OCI-LY7 (cell line): ENCODE measurements around the gene CCNC. TPM values are rescaled to one million over a fixed set of nuclear protein-coding genes. Genes with fewer than 3 reads are reported as not detected.

Experiments used
- BruUV-seq: library from RNA; stranded (reverse); fragments of 400-500 nt; replicated peaks from 2 replicates; lab custom pipeline; 2021; lab: Mats Ljungman, UMichigan
- CTCF ChIA-PET: fragments of 300-600 bp; sonication (Branson Sonifier 250); formaldehyde crosslinking; loops from one replicate; lab custom pipeline; 2022; ENCODE audit warnings: antibody characterized with exemption; ENCODE audit not compliant: unreplicated experiment; lab: Charles Lee
- POLR2A ChIA-PET: fragments of 300-600 bp; sonication (Branson Sonifier 250); formaldehyde crosslinking; loops from one replicate; lab custom pipeline; 2022; ENCODE audit warnings: antibody characterized with exemption; lab: Charles Lee
- DNase-seq: peaks from one replicate; pipeline ENCODE4 v3.0.0-alpha.2; 2015; ENCODE audit warnings: low spot score
- H2AFZ ChIP-seq: fragments of 200-600 bp; sonication (generic), shearing (Covaris generic); 2 replicates; pipeline ENCODE4 v1.6.1; 2014; ENCODE audit warnings: mild to moderate bottlenecking, antibody characterized with exemption, low read length, moderate library complexity
- H3K27ac ChIP-seq: fragments of 200-600 bp; sonication (generic); 2 replicates; pipeline ENCODE4 v1.5.1; 2014; ENCODE audit warnings: mixed run types, low read depth, mild to moderate bottlenecking, moderate library complexity, low read length, inconsistent platforms; ENCODE audit not compliant: poor library complexity, severe bottlenecking
- H3K36me3 ChIP-seq: fragments of 200-600 bp; sonication (generic); 2 replicates; pipeline ENCODE4 v1.6.1; 2014; ENCODE audit warnings: mild to moderate bottlenecking, antibody characterized with exemption, low read length, moderate library complexity, mixed read lengths; ENCODE audit not compliant: insufficient read depth
- H3K4me1 ChIP-seq: fragments of 200-600 bp; sonication (generic); 2 replicates; pipeline ENCODE4 v1.5.1; 2014; ENCODE audit warnings: mild to moderate bottlenecking, low read length; ENCODE audit not compliant: insufficient read depth, poor library complexity, severe bottlenecking
- H3K4me2 ChIP-seq: fragments of 200-600 bp; sonication (generic); 2 replicates; pipeline ENCODE4 v1.6.1; 2014; ENCODE audit warnings: mild to moderate bottlenecking, low read length
- H3K4me3 ChIP-seq: fragments of 200-600 bp; sonication (generic); 2 replicates; pipeline ENCODE4 v1.5.1; 2014; ENCODE audit warnings: mild to moderate bottlenecking, low read depth, low read length; ENCODE audit not compliant: poor library complexity, severe bottlenecking
- H3K79me2 ChIP-seq: fragments of 200-600 bp; sonication (generic); 2 replicates; pipeline ENCODE4 v1.6.1; 2016; ENCODE audit warnings: low read depth, mild to moderate bottlenecking, low read length, moderate library complexity, mixed read lengths; ENCODE audit not compliant: insufficient read depth
- H3K9me2 ChIP-seq: fragments of 200-600 bp; sonication (generic); 2 replicates; pipeline ENCODE4 v1.6.1; 2016; ENCODE audit warnings: mild to moderate bottlenecking, low read length, mixed read lengths; ENCODE audit not compliant: insufficient read depth
- H3K9me3 ChIP-seq: fragments of 200-600 bp; sonication (generic); 2 replicates; pipeline ENCODE4 v1.6.1; 2014; ENCODE audit warnings: mild to moderate bottlenecking, mixed run types, low read length, mixed read lengths
- H4K20me1 ChIP-seq: fragments of 200-600 bp; sonication (generic); 2 replicates; pipeline ENCODE4 v1.6.1; 2014; ENCODE audit warnings: mild to moderate bottlenecking, antibody characterized with exemption, low read length, moderate library complexity, mixed read lengths; ENCODE audit not compliant: insufficient read depth
- EZH2phosphoT487 ChIP-seq: fragments of 200-600 bp; sonication (generic); IDR thresholded peaks from 2 replicates; pipeline ENCODE4 v1.6.1; 2018; ENCODE audit warnings: low read depth, borderline replicate concordance, mild to moderate bottlenecking, mixed run types, antibody characterized with exemption, low read length, moderate library complexity, mixed read lengths
- intact Hi-C: fragments of 100-400 bp; cut with micrococcal nuclease; formaldehyde crosslinking; loops from one replicate; pipeline ENCODE4 v1.10.0; 2022; ENCODE audit not compliant: unreplicated experiment
- total RNA-seq, 2 experiments: library from RNA; depleted of rRNA in 1 of 2; stranded (reverse); fragments of >200 nt in 1 of 2; shearing (Covaris generic) in 1 of 2; gene quantifications; 2 replicates each; pipeline ENCODE4 v1.2.3, GENCODE V29; 2014 to 2022
- TF ChIP-seq, protein P1 (sequence below): fragments of 200-600 bp; sonication (generic); conservative IDR thresholded peaks from 2 replicates; pipeline ENCODE4 v1.5.1; 2014; ENCODE audit warnings: mild to moderate bottlenecking, antibody characterized with exemption, low read length, moderate library complexity, mixed read lengths

CCNC gene
- total RNA-seq, 2 experiments from 2014 or later: 58.4 to 91.9 TPM

DNA sequence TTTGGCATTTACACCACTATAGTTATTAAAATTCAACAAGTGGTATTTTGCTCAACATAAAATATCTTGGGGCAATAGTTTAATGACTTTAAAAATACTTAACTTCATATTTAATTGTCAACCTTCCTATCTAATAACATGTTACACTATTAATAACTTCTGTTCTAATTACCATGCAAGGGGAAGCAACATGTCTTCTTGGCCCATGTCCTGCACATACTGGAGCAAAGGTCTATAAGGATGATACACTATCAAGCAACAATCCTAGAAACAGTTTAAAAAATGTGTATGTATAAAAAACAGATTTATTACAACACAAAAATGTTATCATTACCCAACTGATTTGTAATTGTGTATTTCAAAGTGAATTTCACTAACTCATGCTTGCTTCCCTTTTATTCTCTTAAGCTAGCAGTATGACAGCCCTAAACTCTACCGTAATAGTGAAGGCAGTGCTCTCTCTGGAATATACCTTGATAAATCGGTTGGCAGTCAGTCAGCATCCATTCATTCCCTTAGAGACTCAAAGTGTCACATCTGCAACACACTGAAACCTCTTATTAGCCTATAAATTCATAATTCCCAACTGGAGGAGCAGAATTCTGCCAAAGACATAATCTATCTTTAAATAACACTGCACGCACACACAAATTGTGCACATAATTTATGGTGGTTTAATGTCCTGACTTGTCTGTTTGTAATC is 18.3 kb downstream of the CCNC start:
- intact Hi-C loops: no loop called here
- Histone ChIP-seq H3K9me2 (no peaks in the 10 kb centered on the region), H3K4me1 (no peaks in the 10 kb centered on the region), H4K20me1 (no peaks in the 10 kb centered on the region), H3K4me3 (no peak overlapping the region), H3K4me2 (no peak overlapping the region), H3K79me2 (no peaks in the 10 kb centered on the region), H3K27ac (no peak overlapping the region), H3K9me3 (no peaks in the 10 kb centered on the region), H2AFZ (no peak overlapping the region), H3K36me3 (peaks cover 90% of the 10 kb centered on the region)
- no peak for TF ChIP-seq EZH2phosphoT487
- TF ChIP-seq, protein P1, sequence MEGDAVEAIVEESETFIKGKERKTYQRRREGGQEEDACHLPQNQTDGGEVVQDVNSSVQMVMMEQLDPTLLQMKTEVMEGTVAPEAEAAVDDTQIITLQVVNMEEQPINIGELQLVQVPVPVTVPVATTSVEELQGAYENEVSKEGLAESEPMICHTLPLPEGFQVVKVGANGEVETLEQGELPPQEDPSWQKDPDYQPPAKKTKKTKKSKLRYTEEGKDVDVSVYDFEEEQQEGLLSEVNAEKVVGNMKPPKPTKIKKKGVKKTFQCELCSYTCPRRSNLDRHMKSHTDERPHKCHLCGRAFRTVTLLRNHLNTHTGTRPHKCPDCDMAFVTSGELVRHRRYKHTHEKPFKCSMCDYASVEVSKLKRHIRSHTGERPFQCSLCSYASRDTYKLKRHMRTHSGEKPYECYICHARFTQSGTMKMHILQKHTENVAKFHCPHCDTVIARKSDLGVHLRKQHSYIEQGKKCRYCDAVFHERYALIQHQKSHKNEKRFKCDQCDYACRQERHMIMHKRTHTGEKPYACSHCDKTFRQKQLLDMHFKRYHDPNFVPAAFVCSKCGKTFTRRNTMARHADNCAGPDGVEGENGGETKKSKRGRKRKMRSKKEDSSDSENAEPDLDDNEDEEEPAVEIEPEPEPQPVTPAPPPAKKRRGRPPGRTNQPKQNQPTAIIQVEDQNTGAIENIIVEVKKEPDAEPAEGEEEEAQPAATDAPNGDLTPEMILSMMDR: no peak
- BruUV-seq: no TSS peak
- CTCF ChIA-PET: no interaction called here
- POLR2A ChIA-PET: interaction anchor here (1.0 kb wide), 1 partner anchor 25 kb away, joined by 4 read pairs; no protein-coding TSS in a partner anchor
- DNase-seq: no peak

DNA sequence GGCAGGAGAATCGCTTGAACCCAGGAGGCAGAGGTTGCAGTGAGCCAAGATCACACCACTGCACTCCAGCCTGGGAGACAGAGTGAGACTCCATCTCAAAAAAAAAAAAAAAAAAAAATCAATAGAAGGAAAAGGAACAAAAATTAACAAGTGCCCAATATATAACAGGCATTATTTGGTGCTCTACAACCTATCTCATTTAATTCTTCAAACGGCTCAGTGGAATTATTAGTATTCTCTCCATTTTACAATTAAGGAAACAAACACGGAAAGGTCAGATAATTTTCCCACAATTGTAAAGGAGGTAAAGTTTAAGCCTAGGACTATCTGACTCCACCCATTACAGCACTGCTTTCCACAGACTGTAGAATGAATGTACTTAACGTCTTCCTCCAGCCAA is 19.8 kb downstream of the CCNC start:
- H3K4me3 ChIP-seq: no peak overlapping the region
- ChIA-PET POLR2A (interaction anchor here (0.6 to 1.2 kb wide), 4 partner anchors 20 to 45 kb away, joined by 3 to 8 read pairs (median 6); partner anchors contain the start of gene CCNC), CTCF (interaction anchor here (0.5 kb wide), 1 partner anchor 217 kb away, joined by 3 read pairs; no protein-coding TSS in a partner anchor)
- H2AFZ ChIP-seq: no peak overlapping the region
- H4K20me1 ChIP-seq: no peaks in the 10 kb centered on the region
- intact Hi-C loops: no loop called here
- no peaks in the 10 kb centered on the region for H3K79me2 ChIP-seq
- no peaks in the 10 kb centered on the region for H3K9me3 ChIP-seq
- H3K4me1 ChIP-seq: no peaks in the 10 kb centered on the region
- H3K9me2 ChIP-seq: no peaks in the 10 kb centered on the region
- BruUV-seq: no TSS peak
- peaks cover 90% of the 10 kb centered on the region for H3K36me3 ChIP-seq
- TF ChIP-seq EZH2phosphoT487: no peak
- TF ChIP-seq, protein P1: no peak
- H3K27ac ChIP-seq: no peak overlapping the region
- no peak overlapping the region for H3K4me2 ChIP-seq
- DNase-seq: no peak

DNA sequence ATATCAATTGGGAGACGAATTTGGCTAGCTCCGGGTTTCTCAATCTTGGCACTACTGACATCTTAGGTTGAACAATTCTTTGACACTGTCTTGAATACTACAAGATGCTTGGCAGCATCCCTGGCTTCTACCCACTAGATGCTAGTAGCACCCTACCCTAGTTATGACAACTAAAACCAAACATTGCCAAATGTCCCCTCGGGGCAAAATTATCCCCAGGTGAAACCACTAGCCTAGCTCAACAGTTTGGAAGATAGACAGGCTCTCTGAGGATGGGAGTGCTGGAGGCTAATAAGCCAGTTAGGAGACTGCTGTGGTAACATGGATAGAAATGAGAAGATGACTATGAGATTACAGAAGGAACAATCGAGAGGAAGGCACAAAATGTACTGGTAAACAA is 20.9 kb downstream of the CCNC start:
- BruUV-seq: no TSS peak
- H3K79me2 ChIP-seq: no peaks in the 10 kb centered on the region
- POLR2A ChIA-PET: interaction anchor here (1.9 kb wide), 1 partner anchor 16 kb away, joined by 9 read pairs; no protein-coding TSS in a partner anchor

More for the DNA sequence above, 20.9 kb downstream of the CCNC start:
- intact Hi-C loops: no loop called here
- no peak overlapping the region for H3K27ac ChIP-seq
- H3K4me1 ChIP-seq: no peaks in the 10 kb centered on the region
- no peak overlapping the region for H3K4me2 ChIP-seq
- TF ChIP-seq, protein P1: no peak
- TF ChIP-seq EZH2phosphoT487: no peak
- DNase-seq: no peak
- H3K9me3 ChIP-seq: no peaks in the 10 kb centered on the region
- peaks cover 90% of the 10 kb centered on the region for H3K36me3 ChIP-seq
- H3K9me2 ChIP-seq: no peaks in the 10 kb centered on the region
- no peaks in the 10 kb centered on the region for H4K20me1 ChIP-seq
- no peak overlapping the region for H2AFZ ChIP-seq
- CTCF ChIA-PET: interaction anchor here (1.2 kb wide), 1 partner anchor 27 kb away, joined by 4 read pairs; no protein-coding TSS in a partner anchor
- H3K4me3 ChIP-seq: no peak overlapping the region
